Measurements from ENCODE around the gene RHOG.
"Not testable (repeated sequence)": the region's sequence is repeated elsewhere in the genome, so short reads cannot be mapped to it uniquely, and the experiment has no call there.

Gene RHOG

GRCh38 chr11:3840870-3841425 is at the start of gene RHOG:
RHOG (minus strand) TSS chr11:3840959; CDS start chr11:3828138, 12,821 bp downstream.
- peak; percentile 71 for DNase-seq

- DNase-seq, result no peak
Observed at GRCh38 chr11:3890014-3890413, 49.3 kb upstream of the RHOG start.

GRCh38 chr11:3888876-3889275 is 48.1 kb upstream of the RHOG start:
- no peak for DNase-seq

- DNase-seq, result no peak
Observed at GRCh38 chr11:3886985-3887384, 46.2 kb upstream of the RHOG start.

GRCh38 chr11:3885855-3886254 is 45.1 kb upstream of the RHOG start:
- no peak for DNase-seq

GRCh38 chr11:3882655-3883054 is 41.9 kb upstream of the RHOG start:
- no peak for DNase-seq

GRCh38 chr11:3880724-3881123 is 40.0 kb upstream of the RHOG start:
- no peak for DNase-seq

GRCh38 chr11:3879967-3880542 is 39.3 kb upstream of the RHOG start:
- DNase-seq, result no peak

- no peak for DNase-seq
Observed at GRCh38 chr11:3879216-3879966, 38.6 kb upstream of the RHOG start.

GRCh38 chr11:3878258-3878584 is 37.5 kb upstream of the RHOG start:
- DNase-seq, result no peak

- DNase-seq, result no peak
Observed at GRCh38 chr11:3877364-3878257, 36.9 kb upstream of the RHOG start.

- DNase-seq, result no peak
Observed at GRCh38 chr11:3876613-3877012, 35.9 kb upstream of the RHOG start.

GRCh38 chr11:3873712-3874349 is 33.1 kb upstream of the RHOG start:
- DNase-seq, result no peak

GRCh38 chr11:3867209-3868091 is 26.7 kb upstream of the RHOG start:
- DNase-seq, result no peak

GRCh38 chr11:3866836-3867208 is 26.1 kb upstream of the RHOG start:
- DNase-seq, result no peak

GRCh38 chr11:3866206-3866605 is 25.4 kb upstream of the RHOG start:
- DNase-seq, result no peak

- DNase-seq, result no peak
Observed at GRCh38 chr11:3865388-3866193, 24.8 kb upstream of the RHOG start.

GRCh38 chr11:3861683-3862082 is 20.9 kb upstream of the RHOG start:
- DNase-seq, result no peak

- not testable (repeated sequence) for DNase-seq
Observed at GRCh38 chr11:3860898-3861393, 20.2 kb upstream of the RHOG start.

GRCh38 chr11:3860375-3860774 is 19.6 kb upstream of the RHOG start:
- DNase-seq, result no peak

GRCh38 chr11:3859373-3859881 is 18.7 kb upstream of the RHOG start:
- DNase-seq, result no peak

All from NCI-H345 (cell line).